GM18951 (cell line): ENCODE data around the gene MAML2.
"Not testable (repeated sequence)": the region's sequence is repeated elsewhere in the genome, so short reads cannot be mapped to it uniquely, and the experiment has no call there.

ENCODE experiments used
- POLR2A ChIP-seq: IDR thresholded peaks from 4 replicates; pipeline ENCODE4 v1.6.1; 2011; ENCODE audit warnings: mild to moderate bottlenecking; ENCODE audit not compliant: insufficient read length, insufficient read depth; ENCODE audit errors: extremely low read depth
- in situ Hi-C: fragments of 300-500 bp; cut with MboI; formaldehyde crosslinking; loops from one replicate; pipeline ENCODE4 v1.12.0; 2022; ENCODE audit warnings: low sequenced_read_pairs, mixed read lengths, inconsistent platforms; ENCODE audit not compliant: unreplicated experiment

The MAML2 gene

DNA sequence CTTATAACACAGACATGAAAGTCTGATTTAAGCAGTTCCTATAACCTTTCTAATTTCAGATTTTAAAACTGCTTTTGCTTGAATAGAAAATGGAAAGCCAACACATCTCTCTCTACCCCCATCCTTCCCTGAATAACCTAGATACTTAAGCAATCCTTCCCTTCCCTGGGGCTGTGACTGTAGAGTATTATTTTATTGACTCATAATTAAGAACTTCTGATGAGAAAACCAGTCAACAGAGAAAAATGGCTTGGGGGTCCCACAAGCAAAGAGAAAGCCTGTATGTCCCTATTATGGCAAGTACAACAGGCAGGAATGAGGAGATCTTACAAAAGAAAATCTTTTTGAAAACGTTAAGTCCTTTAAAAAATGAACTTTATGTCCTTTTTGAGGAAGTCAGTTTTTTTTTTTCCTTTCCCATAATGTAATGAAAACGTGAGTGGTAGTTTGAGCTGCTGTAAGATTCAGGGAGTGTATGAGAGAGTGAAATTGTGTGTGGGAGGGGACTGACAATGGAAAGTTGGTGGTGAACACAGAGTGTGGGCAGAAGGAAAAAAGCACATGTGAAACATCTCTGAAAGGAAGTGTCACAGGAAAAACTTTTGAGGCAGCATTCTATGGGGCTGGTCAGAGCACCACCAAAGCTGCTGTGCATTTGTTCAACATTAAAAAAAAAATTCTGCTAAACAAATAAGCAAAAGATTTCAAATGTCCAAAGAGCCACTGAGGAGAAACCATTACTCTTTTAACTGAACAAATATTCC lies 154.6 kb downstream of the MAML2 start:
- no peak for TF ChIP-seq POLR2A
- in situ Hi-C loops = no loop called here

DNA sequence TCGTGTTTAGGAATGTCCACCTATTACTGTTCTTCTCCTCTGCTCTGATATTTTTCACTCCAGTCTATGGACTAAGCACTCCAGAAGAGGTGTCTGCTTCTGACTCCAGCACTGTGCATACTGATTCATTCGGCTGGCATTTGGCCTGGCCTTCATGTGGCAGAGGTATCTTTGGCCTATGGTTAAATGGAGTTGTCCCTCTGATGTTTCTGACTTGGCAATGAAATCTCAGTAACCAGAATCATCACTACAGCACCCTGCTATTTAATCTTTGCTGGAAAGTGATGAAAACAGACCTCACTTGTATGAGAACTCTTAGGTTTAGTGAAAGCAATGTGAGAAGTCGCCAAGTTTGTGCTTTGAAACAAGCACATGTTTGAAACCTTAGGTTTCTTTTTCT lies 155.2 kb downstream of the MAML2 start:
- in situ Hi-C loops = no loop called here
- no peak for TF ChIP-seq POLR2A

- no peak for TF ChIP-seq POLR2A
- in situ Hi-C loops = no loop called here
These were observed 156.2 kb downstream of the MAML2 start for GRCh38 chr11:96186806-96187205.

- TF ChIP-seq POLR2A = peak; percentile 30
- in situ Hi-C loops = no loop called here
These were observed 157.7 kb downstream of the MAML2 start for GRCh38 chr11:96185220-96185768.

GRCh38 chr11:96180937-96181336 lies 162.1 kb downstream of the MAML2 start:
- in situ Hi-C loops = not testable (repeated sequence)

GRCh38 chr11:96180341-96180740 lies 162.7 kb downstream of the MAML2 start:
- in situ Hi-C loops = no loop called here
- TF ChIP-seq POLR2A = no peak

GRCh38 chr11:96179905-96180304 lies 163.1 kb downstream of the MAML2 start:
- in situ Hi-C loops = no loop called here
- TF ChIP-seq POLR2A = no peak

- TF ChIP-seq POLR2A = no peak
- in situ Hi-C loops = no loop called here
These were observed 164.1 kb downstream of the MAML2 start for GRCh38 chr11:96178887-96179279.

DNA sequence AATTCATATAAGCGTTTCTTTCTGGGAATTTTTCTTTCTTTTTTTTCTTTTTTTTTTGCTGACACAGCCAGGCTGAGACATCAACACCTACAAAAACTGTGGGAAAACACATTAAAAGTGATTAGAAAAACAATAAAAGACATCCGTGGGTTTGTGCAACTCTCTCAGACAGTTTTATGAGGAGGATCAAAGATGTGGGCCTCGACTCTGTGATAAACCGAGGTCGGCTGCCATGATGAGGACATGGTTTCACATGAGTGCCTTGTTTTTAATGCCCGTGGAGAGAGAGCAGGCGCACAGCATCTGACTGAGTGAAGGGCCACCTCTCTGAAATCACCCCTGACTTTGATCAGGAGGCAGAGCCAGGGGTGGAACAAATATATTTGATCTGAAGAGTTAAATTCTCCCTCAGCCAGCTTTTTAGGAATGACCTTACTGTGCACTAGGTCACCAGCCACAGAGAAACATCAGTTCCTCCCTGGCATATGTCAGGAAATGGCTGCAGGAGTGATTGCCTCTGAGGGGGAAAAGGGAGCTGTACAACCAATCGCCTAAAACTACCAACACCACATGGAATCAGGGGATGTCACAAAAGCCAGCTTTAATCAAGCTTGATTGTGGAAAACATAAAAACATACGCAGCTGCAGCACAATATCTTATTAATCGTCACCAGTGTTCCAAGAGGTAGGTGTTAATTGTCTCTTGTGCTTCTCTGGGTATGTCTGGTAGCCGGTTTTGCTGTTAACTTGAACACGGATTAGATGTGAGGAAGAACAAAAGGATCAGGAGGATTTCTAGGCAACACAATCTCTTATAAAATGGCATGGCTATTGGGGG lies 164.7 kb downstream of the MAML2 start:
- no peak for TF ChIP-seq POLR2A
- in situ Hi-C loops = no loop called here

- in situ Hi-C loops = no loop called here
- no peak for TF ChIP-seq POLR2A
These were observed 165.8 kb downstream of the MAML2 start for GRCh38 chr11:96177146-96177545.

- TF ChIP-seq POLR2A = no peak
- in situ Hi-C loops = no loop called here
These were observed 169.1 kb downstream of the MAML2 start for GRCh38 chr11:96173906-96174305.

GRCh38 chr11:96173422-96173821 lies 169.6 kb downstream of the MAML2 start:
- TF ChIP-seq POLR2A = no peak
- in situ Hi-C loops = no loop called here

GRCh38 chr11:96172604-96173003 lies 170.4 kb downstream of the MAML2 start:
- TF ChIP-seq POLR2A = no peak
- in situ Hi-C loops = no loop called here

- in situ Hi-C loops = no loop called here
- TF ChIP-seq POLR2A = no peak
These were observed 173.7 kb downstream of the MAML2 start for GRCh38 chr11:96169250-96169649.
